GM12892 (cell line): ENCODE results near the gene DHRS4. TPM values are rescaled to one million over a fixed set of nuclear protein-coding genes. Genes with fewer than 3 reads are reported as not detected.

ENCODE experiments used
- DNase-seq: peaks from one replicate; pipeline ENCODE4 v3.0.0; 2011; ENCODE audit not compliant: insufficient read length
- FAIRE-seq: peaks from 2 replicates; lab custom pipeline; 2011; peaks lifted over from hg19 to GRCh38; lab: Jason Lieb, UNC
- POLR2A ChIP-seq: IDR thresholded peaks from 2 replicates; pipeline ENCODE4 v1.6.1; 2011; ENCODE audit warnings: low read depth, low read length, control low read depth
- POLR2AphosphoS5 ChIP-seq: IDR thresholded peaks from 2 replicates; pipeline ENCODE4 v1.6.1; 2011; ENCODE audit warnings: low read depth, low read length, control low read depth
- TAF1 ChIP-seq: IDR thresholded peaks from 2 replicates; pipeline ENCODE4 v1.6.1; 2011; ENCODE audit warnings: low read depth, mild to moderate bottlenecking, control low read depth, low read length, borderline replicate concordance
- polyA plus RNA-seq: library from polyadenylated mRNA; unstranded; fragments of >200 nt; gene quantifications from one replicate; pipeline ENCODE4 v1.2.1, GENCODE V29; 2012; ENCODE audit warnings: missing spikeins, inconsistent platforms; ENCODE audit not compliant: missing spikeins

The DHRS4 gene
- 20.1 TPM for polyA plus RNA-seq

DNA sequence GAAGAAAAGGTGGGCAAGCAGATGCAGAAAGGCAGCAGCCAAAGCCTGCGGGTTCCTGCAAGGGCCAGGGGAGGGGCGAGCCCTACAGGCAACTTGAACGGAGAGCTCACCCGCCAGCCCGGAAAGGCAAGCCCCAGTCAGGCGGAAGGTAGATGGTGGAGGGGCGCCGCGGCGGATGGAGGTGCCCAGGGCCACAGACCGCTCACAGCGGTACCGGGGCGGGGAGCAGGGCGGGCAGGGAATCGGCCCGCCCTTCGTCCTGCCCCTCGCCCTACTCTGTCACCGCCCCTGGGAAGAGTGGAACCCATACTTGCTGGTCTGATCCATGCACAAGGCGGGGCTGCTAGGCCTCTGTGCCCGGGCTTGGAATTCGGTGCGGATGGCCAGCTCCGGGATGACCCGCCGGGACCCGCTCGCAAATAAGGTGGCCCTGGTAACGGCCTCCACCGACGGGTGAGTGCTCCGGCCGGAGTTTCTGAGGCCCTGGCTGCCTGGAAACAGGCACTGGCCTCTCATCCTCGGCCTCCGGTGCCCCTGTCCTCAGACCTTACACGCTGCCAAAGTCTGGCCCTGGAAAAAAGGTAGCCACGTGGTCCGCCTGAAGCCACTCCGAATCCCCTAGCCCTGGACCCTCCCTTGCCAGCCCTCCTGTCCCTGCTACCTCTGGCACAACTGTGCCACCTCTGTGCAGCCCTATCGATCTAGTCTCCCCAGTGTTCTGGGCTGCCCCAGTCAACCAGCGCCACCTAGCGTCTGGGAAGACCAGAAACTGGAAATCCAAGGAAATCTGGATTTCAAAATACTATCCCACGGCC, at the start of gene DHRS4:
Gene DHRS4 (plus strand): TSS at position 307 of the 815 bp plus-strand sequence. CDS start 19 bp downstream, at position 326.
- FAIRE-seq (peak; percentile 76), DNase-seq (peak; percentile 71)
- TF ChIP-seq POLR2A (peak; percentile 75; the same call in 1 of the 2 replicates), TAF1 (peak; percentile 46; the same call in 1 of the 2 replicates), POLR2AphosphoS5 (peak; percentile 75)

DNA sequence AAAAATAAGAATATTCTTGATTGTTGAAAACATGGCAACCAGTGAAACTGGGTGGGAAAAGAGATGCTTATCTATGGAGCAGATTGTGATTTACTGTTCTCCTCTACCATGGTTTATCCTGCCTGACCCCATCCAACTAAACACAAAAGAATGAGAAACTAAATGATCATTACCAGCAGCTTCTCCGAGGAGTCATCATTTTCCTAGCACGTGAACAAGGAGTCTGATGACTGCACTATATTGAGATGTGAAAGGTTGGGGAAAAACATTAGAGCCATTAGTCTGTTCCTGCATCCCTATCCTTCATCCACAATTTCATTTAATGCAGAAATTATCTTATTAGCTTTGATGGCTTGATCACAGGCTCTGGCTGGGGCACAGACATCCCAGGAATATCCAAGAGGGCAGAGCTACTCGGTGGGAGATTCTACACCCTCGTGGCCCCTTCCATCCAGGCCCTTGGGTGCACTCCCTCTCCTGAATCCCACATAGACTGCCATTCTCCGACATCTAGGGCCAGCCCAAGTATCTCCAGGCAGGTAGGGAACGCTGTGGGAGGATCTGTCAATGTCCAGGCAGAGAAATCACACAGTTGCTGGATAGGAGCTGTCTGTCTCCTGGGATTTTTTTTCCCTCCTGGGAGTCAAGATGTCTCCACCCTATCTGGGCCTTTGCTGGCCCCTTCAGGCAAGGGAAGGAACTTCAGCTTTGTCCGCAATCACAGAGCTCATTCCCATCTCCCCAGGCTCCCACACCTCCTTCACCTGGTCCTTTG, 43.3 kb upstream of the DHRS4 start:
- no peak for FAIRE-seq
- TF ChIP-seq POLR2A (no peak), TAF1 (no peak), POLR2AphosphoS5 (no peak)
- peak; percentile 29 for DNase-seq

DNA sequence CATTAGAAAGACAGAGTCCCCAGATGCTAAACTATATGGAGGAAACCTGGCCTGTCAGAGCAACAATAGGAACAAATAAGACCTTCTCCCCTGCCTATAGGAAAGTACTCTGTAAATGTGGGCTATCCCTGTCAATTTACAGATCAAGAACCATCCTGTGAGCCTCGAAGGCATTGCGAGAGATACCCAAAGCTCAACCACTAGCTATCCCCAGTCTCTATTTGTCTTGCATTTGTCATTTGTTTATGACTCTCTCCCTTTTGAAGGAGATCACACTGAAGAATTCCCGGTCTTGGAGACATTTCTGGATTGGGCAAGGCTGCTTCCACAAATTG, 42.7 kb upstream of the DHRS4 start:
- DNase-seq (no peak), FAIRE-seq (no peak)
- TF ChIP-seq POLR2AphosphoS5 (no peak), TAF1 (no peak), POLR2A (no peak)

DNA sequence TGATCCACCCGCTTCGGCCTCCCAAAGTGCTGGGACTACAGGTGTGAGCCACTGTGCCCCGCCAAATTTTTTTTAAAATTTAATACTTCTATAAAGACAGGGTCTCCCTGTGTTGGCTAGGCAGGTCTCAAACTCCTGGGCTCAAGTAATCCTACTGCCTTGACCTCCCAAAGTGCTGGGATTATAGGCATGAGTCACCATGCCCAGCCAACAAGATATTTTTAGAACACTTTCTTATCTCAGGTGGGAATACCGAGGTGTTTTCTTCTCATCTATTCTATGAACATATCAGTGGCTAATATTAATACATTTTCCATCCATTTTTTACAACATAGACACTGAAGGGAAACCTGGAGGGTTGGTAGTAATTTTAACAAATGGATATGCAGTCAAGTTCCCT, 38.0 kb upstream of the DHRS4 start:
- TF ChIP-seq POLR2A = no peak
- no peak for TF ChIP-seq POLR2AphosphoS5
- no peak for FAIRE-seq
- DNase-seq = no peak

DNA sequence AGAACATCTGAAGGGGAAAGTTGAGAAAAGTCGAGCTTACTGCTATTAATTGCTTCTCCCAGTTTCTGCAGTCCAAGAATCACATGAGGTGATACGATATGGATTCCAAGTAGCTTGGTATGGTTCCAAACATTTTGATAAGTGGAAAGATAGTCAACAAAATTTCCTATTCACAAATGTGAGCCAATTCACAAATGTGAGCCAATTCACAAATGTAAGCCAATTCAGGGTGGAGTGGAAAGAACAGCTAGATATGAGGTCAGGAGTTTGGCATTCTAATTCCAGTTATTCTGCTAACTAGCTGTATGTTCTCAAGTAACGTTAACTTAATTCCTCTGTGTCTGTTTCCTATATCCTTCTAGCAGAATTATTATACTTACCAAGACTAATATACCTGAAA, 37.6 kb upstream of the DHRS4 start:
- no peak for DNase-seq
- TF ChIP-seq TAF1 = no peak
- no peak for TF ChIP-seq POLR2AphosphoS5
- no peak for TF ChIP-seq POLR2A

DNA sequence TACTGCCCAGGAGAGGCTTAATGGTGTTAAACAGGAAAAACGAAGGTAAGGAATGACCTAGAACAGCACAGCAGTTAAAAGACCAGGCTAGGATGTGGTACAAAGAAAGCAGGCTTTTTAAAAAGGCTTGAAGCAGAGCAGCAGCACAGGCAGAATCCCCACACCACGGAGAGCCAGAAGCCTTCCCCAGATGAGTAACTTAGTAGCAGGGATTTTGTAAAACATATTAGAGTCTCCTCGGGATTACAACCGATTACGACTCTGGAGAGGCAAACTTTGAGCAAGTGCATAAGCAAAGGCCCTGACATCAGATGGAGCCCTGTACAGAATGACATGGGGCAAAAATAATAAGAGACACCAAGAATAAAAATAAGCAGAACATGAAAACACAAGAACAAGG, 37.1 kb upstream of the DHRS4 start:
- no peak for TF ChIP-seq POLR2AphosphoS5
- no peak for TF ChIP-seq POLR2A
- TF ChIP-seq TAF1 = no peak
- DNase-seq (no peak), FAIRE-seq (no peak)

More for the DNA sequence above, 37.6 kb upstream of the DHRS4 start:
- no peak for FAIRE-seq

DNA sequence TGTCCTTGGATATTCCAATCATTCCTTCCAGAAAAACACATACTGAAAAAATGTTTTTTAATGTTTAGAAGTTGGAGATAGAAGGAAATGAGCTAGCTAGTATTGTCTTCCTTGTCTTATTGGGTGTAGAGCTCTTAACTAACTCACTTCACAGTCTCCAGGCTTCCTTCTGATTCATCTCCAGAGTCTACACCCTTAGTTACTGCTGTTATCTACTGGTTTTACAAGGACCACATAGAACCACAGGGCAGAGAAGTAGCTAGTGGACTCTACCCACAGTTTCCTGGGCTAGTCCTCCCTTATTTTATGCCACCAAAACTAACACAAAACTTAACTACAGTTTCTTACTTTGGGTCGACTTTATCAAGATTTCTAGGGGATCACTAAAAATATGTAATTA, 31.0 kb upstream of the DHRS4 start:
- FAIRE-seq = no peak
- no peak for DNase-seq
- TF ChIP-seq TAF1 (no peak), POLR2A (no peak), POLR2AphosphoS5 (no peak)

DNA sequence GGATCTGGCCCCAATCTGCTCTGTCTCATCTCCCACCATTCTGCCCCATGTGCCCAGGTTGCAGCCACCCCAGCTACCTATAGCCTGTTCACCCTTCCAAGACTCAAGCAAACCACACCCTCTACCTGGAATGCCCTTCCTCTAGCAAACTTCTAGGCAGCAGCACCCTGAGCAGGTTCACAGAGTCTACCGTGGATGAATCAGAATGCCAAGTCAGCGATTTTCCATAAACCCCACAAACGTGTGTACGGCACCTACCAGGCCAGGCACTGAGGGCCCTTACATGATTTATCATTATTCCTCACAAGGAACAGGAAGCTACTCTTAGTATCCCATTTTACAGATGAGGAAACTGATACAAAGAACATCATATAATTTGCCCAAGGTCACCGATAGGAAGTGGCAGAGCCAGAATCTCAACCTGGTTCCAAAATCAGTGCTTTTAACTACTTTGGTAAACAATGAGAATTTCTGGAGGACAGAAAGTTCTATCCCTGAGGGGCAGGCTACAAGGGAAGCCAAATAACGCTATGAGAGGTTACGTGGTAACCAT, 28.0 kb upstream of the DHRS4 start:
- FAIRE-seq (no peak), DNase-seq (no peak)
- TF ChIP-seq POLR2A = no peak
- no peak for TF ChIP-seq TAF1
- no peak for TF ChIP-seq POLR2AphosphoS5

DNA sequence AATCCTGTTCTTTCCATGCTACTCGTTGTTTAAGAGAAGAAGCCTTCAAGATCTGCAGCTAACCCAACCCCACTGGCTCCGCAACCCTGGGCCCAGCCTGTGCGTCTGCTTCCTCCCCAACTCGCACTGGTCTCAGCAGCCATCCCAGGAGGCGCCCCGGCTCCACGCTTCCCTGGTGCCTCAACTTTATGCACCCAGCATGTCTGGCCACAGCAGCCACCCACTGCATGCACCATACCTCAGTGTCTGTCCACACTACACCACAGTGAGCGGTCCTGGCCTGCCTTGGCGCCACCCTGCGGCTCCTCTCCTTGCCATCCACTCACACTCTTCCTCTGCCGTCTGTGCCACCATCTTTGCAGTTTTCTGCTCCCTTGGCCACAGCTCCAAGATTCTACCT, 27.0 kb upstream of the DHRS4 start:
- FAIRE-seq (no peak), DNase-seq (no peak)
- TF ChIP-seq TAF1 (no peak), POLR2AphosphoS5 (no peak), POLR2A (no peak)

DNA sequence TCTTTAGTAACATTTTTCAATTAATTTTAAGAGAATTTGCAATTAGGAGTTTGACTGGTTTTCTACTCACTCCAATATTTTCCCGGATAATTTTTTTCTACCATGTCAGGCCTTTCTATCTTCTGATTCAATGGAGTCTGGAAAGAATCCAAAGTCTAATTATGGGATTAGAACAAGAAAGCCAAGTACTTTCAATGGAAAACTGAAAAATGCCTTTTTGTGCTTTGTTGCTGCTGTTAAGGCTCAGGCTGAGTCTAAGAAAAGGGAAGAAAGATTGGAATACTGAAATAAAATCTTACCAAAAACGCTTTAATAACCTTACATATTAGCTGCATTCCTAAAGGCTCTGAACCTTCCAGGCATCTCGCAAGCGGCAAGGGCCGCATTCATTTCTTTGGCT, 24.4 kb upstream of the DHRS4 start:
- no peak for DNase-seq
- no peak for FAIRE-seq
- TF ChIP-seq POLR2A (no peak), POLR2AphosphoS5 (no peak), TAF1 (no peak)

DNA sequence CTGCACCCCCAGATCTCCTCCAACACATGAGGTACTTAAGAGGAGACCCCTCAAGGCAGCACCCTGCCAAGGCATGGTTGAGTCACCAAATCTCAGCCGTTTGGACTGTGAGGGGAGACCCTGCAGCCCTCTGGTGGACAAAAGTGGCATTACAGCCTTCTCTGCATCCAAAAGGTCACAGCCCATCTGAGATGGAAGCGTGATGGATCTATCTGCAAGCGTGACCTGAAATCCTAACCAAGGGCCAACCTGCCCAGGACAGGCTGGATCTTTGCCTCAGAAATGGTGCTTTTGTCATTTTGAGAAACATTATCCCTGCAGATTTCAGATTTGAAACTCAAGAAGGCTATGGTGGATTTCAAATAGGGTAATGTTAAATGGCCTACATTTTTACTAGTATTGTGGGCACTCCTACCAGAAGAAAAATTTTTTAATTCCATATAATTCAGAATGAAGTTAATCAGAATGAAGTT, 23.7 kb upstream of the DHRS4 start:
- no peak for TF ChIP-seq POLR2A
- TF ChIP-seq TAF1 = no peak
- no peak for TF ChIP-seq POLR2AphosphoS5
- DNase-seq = peak; percentile 57
- peak; percentile 78 for FAIRE-seq

DNA sequence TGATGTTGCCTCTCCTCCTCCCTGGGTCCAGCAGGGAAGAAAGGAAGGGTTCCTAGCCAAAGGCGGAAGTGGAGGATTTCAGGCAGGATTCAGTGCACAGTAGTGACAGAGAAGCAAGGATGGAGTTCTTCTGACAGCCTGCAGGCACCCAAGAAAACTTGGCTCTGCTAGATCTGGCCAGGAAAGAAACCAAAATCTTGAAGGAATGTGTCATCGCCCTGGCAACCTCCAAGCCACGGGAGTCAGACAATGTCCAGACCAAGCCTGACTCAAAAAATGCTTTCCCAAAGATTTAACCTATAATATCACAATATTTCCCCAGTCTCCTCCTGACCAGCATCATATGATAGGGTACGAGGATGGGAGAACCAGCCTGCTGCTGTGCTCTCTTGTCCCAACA, 22.8 kb upstream of the DHRS4 start:
- DNase-seq (no peak), FAIRE-seq (no peak)
- no peak for TF ChIP-seq POLR2A
- no peak for TF ChIP-seq POLR2AphosphoS5
- no peak for TF ChIP-seq TAF1
